LNCaP clone FGC (cell line): ENCODE results near the gene FOXO6.

Experiments used
- DNase-seq: peaks from one replicate; pipeline ENCODE4 v3.0.0-alpha.2; 2011; ENCODE audit warnings: low read depth
- H3K4me3 ChIP-seq: 2 replicates; pipeline ENCODE4 v1.5.1; 2011; ENCODE audit warnings: mild to moderate bottlenecking, low read depth, low read length, control low read depth
- TF ChIP-seq, protein P1 (sequence below): IDR thresholded peaks from 2 replicates; pipeline ENCODE4 v1.5.1; 2012; ENCODE audit warnings: mild to moderate bottlenecking; ENCODE audit not compliant: control insufficient read depth, insufficient read depth; ENCODE audit errors: extremely low read depth

FOXO6 gene

DNA sequence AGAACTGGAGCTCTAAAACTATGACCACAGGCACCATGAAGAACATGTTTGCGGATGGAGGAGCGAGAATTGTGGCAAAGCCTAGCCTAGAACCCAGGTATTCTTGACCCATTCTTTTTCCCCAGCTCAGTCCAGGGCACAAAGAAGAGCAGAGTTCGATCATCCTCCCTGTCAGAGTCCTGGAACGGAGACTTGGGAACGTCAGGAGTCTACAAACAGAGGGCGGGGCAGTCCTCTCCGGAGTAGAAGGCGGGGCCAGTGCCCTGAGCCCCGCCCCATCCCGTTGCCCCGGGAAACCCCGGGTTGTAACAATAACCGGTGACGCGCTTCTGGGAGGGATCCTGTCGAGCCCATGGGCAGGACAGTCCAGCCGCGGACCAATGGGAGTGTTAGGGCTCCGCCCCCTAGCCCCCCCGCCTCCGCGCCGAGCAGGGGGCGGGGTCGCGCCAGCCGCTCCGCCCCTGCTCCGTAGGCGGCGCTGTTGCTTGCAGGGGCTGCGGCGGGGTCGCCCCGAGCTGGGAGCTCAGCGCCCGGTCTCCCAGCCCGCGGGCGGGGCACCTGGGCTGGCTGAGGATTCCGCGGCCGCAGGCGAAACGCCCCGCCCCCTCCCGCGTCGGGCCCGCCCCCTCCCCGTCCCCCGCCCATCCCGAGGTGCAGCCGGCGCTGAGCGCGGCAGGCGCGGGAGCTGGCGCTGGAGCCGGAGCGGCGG is at the start of gene FOXO6:
Gene FOXO6 (plus strand): TSS at position 649 of the 709 bp plus-strand sequence.
- H3K4me3 ChIP-seq = peak within 1 kb of the TSS; percentile 40
- TF ChIP-seq, protein P1, sequence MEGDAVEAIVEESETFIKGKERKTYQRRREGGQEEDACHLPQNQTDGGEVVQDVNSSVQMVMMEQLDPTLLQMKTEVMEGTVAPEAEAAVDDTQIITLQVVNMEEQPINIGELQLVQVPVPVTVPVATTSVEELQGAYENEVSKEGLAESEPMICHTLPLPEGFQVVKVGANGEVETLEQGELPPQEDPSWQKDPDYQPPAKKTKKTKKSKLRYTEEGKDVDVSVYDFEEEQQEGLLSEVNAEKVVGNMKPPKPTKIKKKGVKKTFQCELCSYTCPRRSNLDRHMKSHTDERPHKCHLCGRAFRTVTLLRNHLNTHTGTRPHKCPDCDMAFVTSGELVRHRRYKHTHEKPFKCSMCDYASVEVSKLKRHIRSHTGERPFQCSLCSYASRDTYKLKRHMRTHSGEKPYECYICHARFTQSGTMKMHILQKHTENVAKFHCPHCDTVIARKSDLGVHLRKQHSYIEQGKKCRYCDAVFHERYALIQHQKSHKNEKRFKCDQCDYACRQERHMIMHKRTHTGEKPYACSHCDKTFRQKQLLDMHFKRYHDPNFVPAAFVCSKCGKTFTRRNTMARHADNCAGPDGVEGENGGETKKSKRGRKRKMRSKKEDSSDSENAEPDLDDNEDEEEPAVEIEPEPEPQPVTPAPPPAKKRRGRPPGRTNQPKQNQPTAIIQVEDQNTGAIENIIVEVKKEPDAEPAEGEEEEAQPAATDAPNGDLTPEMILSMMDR = peak; percentile 60
- peak; percentile 91 for DNase-seq

DNA sequence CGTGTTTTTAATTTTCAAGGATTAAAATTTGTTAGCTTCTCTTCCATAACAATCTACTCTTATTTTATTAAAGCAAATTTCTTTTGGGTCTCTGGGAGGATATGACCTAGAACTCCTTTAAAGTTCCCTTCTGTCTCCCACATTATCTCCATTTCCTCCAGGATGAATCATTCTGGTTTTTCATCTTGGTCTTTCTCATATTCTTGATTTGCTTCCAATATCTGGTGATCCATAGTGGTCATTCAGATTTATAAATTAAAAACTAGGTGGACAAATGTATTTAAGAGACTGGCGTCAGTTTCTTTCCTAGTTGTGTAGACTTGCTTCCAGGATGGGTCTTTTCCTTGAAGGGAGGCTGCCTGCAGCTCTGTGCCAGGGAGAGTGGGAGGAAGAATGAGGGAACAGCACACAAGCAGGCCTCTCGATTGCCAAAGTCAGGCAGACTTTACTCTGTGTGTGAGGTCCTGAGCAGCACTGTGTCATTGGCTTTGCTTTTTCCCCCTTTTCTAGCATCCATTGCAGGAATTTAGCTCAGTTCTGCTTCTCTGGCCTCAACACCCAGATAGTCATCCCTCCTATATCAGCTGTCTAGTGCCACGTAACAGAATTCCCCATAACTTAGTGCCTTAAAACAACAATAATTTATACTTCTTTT is 48.1 kb upstream of the FOXO6 start:
- DNase-seq = no peak
- no peak overlapping the region for H3K4me3 ChIP-seq
- TF ChIP-seq, protein P1 = no peak

DNA sequence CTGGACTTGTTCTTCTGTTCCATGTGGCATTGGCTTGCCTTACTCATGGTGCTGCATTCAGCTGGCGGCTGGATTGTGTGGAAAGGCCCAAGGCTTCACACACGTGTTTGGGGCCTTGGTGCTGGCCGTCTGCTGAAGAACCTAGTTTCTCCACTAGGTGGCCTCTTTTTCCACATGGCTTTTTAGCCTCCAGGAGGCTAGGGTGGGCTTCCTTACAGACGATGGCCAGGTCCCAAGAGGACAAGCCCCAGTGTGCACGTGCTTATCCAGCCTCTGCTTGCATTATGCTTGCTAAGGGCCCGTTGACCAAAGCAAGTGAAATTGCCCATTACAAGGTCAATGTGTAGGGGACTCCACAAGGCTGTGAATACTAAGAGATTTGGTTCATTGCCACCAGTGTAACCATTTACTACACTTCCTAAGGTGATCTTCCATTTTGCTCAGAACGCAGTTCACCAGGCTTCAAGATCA is 47.5 kb upstream of the FOXO6 start:
- TF ChIP-seq, protein P1 = 0 out of 2 replicates have a peak, but pooled peaks have one; percentile 13
- DNase-seq = no peak
- no peak overlapping the region for H3K4me3 ChIP-seq

DNA sequence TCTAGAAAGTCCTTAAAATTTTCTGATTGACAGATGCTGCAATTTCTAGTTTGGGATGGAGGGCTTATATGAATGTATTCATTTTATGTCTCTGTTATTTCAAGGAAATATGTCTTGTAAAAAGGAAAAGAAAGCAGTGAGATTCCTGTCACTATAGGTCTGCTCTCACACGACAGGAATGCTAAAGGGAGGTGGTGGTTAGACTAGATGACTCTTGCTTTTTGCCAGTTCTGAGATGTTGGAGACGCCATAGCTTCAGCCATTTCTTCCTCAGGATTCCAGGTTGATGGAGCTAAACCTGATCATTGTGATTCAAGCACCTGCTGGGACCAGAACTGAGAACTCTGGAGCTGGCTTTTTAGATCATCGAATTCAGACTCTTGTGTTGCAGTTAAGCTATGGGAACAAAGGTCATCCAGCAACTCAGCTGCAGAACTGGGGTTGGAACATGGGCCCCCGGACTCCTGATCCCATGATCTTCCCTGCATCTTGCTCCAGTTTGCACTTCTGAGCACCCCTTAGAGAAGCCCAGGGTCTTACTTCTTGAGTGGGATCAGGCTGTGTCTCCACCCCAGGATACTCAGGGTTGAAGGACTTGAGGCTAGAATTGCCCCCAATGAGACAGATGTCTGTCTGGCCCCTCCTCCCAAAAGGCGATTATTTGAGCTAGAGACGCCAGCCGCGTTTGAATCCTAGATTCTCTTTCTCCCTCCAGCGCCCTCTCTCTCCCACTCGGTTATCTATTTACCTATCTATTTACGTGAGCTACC is 46.7 kb upstream of the FOXO6 start:
- TF ChIP-seq, protein P1 = no peak
- no peak for DNase-seq
- H3K4me3 ChIP-seq = no peak overlapping the region

DNA sequence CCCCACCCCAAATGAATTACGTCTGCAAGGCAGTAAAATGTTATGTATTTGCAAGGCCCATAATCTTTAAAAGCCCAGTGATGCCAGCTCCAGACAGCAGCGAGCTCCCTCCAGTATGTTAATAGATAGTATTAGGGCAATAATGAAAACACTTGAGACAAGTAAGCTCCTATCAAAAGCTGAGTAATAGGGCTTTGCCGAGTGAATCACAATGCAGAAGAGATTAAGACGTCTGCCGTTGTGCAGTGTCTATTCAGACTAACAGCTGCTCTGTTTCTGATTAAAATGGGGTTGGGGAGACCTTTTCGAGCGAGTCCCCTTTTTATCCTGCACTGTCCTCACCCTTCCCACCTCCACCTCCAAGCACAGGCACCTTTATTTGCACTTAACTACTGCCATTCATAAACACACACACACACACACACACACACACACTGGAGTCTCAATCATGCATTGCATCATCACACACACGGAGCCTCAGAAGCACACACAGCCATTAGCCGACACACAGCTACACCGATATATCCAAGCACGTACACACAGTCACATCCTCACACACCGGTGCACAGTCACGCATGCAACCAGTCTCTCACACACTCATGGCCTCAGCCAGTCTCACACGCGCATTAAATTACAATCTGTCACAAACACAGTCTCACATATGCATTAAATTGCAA is 46.0 kb upstream of the FOXO6 start:
- no peak for DNase-seq
- TF ChIP-seq, protein P1 = no peak
- no peak overlapping the region for H3K4me3 ChIP-seq

DNA sequence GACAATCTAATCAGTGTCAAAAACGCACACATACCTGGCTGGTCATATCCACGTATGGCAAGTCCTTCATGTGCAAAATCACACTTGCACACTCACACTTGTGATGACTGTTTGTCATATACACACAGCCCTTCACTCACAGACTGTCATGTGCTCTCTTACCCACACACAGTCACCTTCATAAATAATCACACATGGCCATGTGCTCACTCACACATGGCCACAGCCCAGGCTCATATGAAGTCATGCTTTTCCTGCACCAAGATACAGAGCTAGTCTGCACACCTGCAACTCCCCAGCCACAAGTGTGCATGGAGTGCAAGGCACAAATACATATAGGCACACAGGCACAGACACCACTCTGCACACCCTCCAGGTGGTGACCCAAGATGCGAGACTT is 45.4 kb upstream of the FOXO6 start:
- no peak for DNase-seq
- TF ChIP-seq, protein P1 = no peak

More for the DNA sequence above, 45.4 kb upstream of the FOXO6 start:
- H3K4me3 ChIP-seq = no peak overlapping the region
